Skeletal muscle tissue (tissue), 5 donors: ENCODE data around the gene KRTAP13-2. TPM values are rescaled to one million over a fixed set of nuclear protein-coding genes. Genes with fewer than 3 reads are reported as not detected.

ENCODE experiments used
- H3K27ac ChIP-seq: one replicate; pipeline ENCODE4 v1.7.0; 2013; ENCODE audit warnings: mild to moderate bottlenecking, low read depth, low read length, inconsistent platforms
- H3K27me3 ChIP-seq, 3 donors: one replicate each; pipeline ENCODE4 v1.7.0; 2013; ENCODE audit warnings: low read length in 3 of 3; ENCODE audit not compliant: control insufficient read depth in 3 of 3, insufficient read depth in 3 of 3
- H3K36me3 ChIP-seq, 3 donors: one replicate each; pipeline ENCODE4 v1.7.0; 2013; ENCODE audit warnings: low read length in 3 of 3; ENCODE audit not compliant: control insufficient read depth in 3 of 3, insufficient read depth in 3 of 3
- H3K4me1 ChIP-seq, 3 donors: one replicate each; pipeline ENCODE4 v1.7.0; 2013; ENCODE audit warnings: low read length in 3 of 3, mild to moderate bottlenecking in 3 of 3; ENCODE audit not compliant: control insufficient read depth in 3 of 3, insufficient read depth in 3 of 3
- H3K4me3 ChIP-seq, 3 donors: one replicate each; pipeline ENCODE4 v1.7.0; 2013; ENCODE audit warnings: low read length in 3 of 3
- H3K9ac ChIP-seq, 3 donors: one replicate each; pipeline ENCODE4 v1.7.0; 2013; ENCODE audit warnings: low read length in 3 of 3, mild to moderate bottlenecking in 3 of 3, moderate library complexity in 2 of 3, low read depth in 1 of 3
- H3K9me3 ChIP-seq, 3 donors: one replicate each; pipeline ENCODE4 v1.7.0; 2013; ENCODE audit warnings: low read length in 3 of 3; ENCODE audit not compliant: control insufficient read depth in 3 of 3
- small RNA-seq: library from RNA; depleted of rRNA; stranded (forward); fragments of <200 nt; gene quantifications from one replicate; pipeline ENCODE3, GENCODE V24; 2014
- total RNA-seq: library from RNA; depleted of rRNA; stranded (reverse); fragments of >200 nt; gene quantifications from one replicate; pipeline ENCODE4 v1.2.3, GENCODE V29; 2014
- donor health status: Osteomylitis.

The KRTAP13-2 gene
- total RNA-seq, 1 donor from 2014 or later, result not detected

GRCh38 chr21:30329203-30329875 is 42.7 kb downstream of the KRTAP13-2 start:
- no peak overlapping the region for H3K27ac ChIP-seq
- no peak overlapping the region for H3K4me3 ChIP-seq
- no peaks in the 10 kb centered on the region for H3K9me3 ChIP-seq
- no peaks in the 10 kb centered on the region for H3K4me1 ChIP-seq
- no peak overlapping the region for H3K9ac ChIP-seq
- H3K27me3 ChIP-seq, result no peaks in the 10 kb centered on the region
- no peaks in the 10 kb centered on the region for H3K36me3 ChIP-seq

GRCh38 chr21:30326390-30326789 is 45.7 kb downstream of the KRTAP13-2 start:
- Histone ChIP-seq H3K36me3 (no peaks in the 10 kb centered on the region), H3K9ac (no peak overlapping the region), H3K27ac (no peak overlapping the region), H3K4me3 (no peak overlapping the region), H3K9me3 (no peaks in the 10 kb centered on the region), H3K27me3 (no peaks in the 10 kb centered on the region), H3K4me1 (no peaks in the 10 kb centered on the region)

Small RNA genes lying within 50 kb of the gene (small RNA-seq; reads per million reads assigned to genes)
- gene KRTAP23-1 (not detected), gene MIR4327 (not detected)

Other genes starting within 250 kb of the KRTAP13-2 start
- gene CLDN17, start 205.5 kb downstream of the KRTAP13-2 start, total RNA-seq, result not detected
- gene CLDN8, start 156.2 kb downstream of the KRTAP13-2 start, total RNA-seq, result not detected
- gene KRTAP24-1, start 89.3 kb downstream of the KRTAP13-2 start, total RNA-seq, result not detected
- gene KRTAP25-1, start 82.8 kb downstream of the KRTAP13-2 start, total RNA-seq, result not detected
- not detected for gene KRTAP26-1, start 52.0 kb downstream of the KRTAP13-2 start, total RNA-seq
- gene KRTAP27-1, start 34.6 kb downstream of the KRTAP13-2 start, total RNA-seq, result not detected
- gene KRTAP23-1, start 23.7 kb downstream of the KRTAP13-2 start, total RNA-seq, result not detected
- gene KRTAP13-1, start 23.8 kb upstream of the KRTAP13-2 start, total RNA-seq, result not detected
- not detected for gene KRTAP13-3, start 53.7 kb upstream of the KRTAP13-2 start, total RNA-seq
- not detected for gene KRTAP13-4, start 57.9 kb upstream of the KRTAP13-2 start, total RNA-seq
- not detected for gene KRTAP15-1, start 68.0 kb upstream of the KRTAP13-2 start, total RNA-seq
- not detected for gene KRTAP19-1, start 108.1 kb upstream of the KRTAP13-2 start, total RNA-seq
- gene KRTAP19-2, start 115.2 kb upstream of the KRTAP13-2 start, total RNA-seq, result not detected
- gene KRTAP19-3, start 119.7 kb upstream of the KRTAP13-2 start, total RNA-seq, result not detected
- not detected for gene KRTAP19-4, start 124.9 kb upstream of the KRTAP13-2 start, total RNA-seq
- gene KRTAP19-5, start 129.9 kb upstream of the KRTAP13-2 start, total RNA-seq, result not detected
- not detected for gene KRTAP19-6, start 169.6 kb upstream of the KRTAP13-2 start, total RNA-seq
- gene KRTAP19-7, start 189.0 kb upstream of the KRTAP13-2 start, total RNA-seq, result not detected
- gene KRTAP22-2, start 218.1 kb upstream of the KRTAP13-2 start, total RNA-seq, result not detected
- not detected for gene KRTAP6-3, start 220.2 kb upstream of the KRTAP13-2 start, total RNA-seq
- gene KRTAP6-2, start 226.6 kb upstream of the KRTAP13-2 start, total RNA-seq, result not detected
- gene KRTAP22-1, start 228.8 kb upstream of the KRTAP13-2 start, total RNA-seq, result not detected
- not detected for gene KRTAP6-1, start 241.7 kb upstream of the KRTAP13-2 start, total RNA-seq
- not detected for gene KRTAP20-1, start 244.2 kb upstream of the KRTAP13-2 start, total RNA-seq
- gene KRTAP20-4, start 248.4 kb upstream of the KRTAP13-2 start, total RNA-seq, result not detected